ENCODE measurements around the gene UQCRQ.

The UQCRQ gene

GRCh38 chr5:132873930-132874271 lies 7.5 kb downstream of the UQCRQ start:
- Histone ChIP-seq H3K27me3 (ENCODE audit: insufficient read depth, low read length, poor library complexity) (no peaks in the 10 kb centered on the region), H2AFZ (ENCODE audit: low read depth, low read length) (no peak overlapping the region), H3K4me2 (ENCODE audit: insufficient read depth, low read length) (no peak overlapping the region), H3K4me1 (ENCODE audit: insufficient read depth, low read length) (no peaks in the 10 kb centered on the region), H3K27ac (ENCODE audit: low read length) (no peak overlapping the region), H3K36me3 (ENCODE audit: insufficient read depth, low read length) (peaks cover 66% of the 10 kb centered on the region), H3K79me2 (ENCODE audit: insufficient read depth, low read length) (no peaks in the 10 kb centered on the region), H3K9me3 (ENCODE audit: insufficient read depth, low read length, severe bottlenecking) (no peaks in the 10 kb centered on the region), H3K4me3 (ENCODE audit: low read depth in 1 of 2, low read length in 2 of 2) (no peak overlapping the region), H3K9ac (ENCODE audit: low read depth, low read length) (no peak overlapping the region), H4K20me1 (ENCODE audit: insufficient read depth, low read length) (peaks cover 3% of the 10 kb centered on the region; the same call in 1 of the 2 replicates)
- no peak for DNase-seq
- TF ChIP-seq EZH2 (IDR thresholded peaks at IDR 0.05; ENCODE audit: borderline replicate concordance, low read depth, low read length, severe bottlenecking) = no peak
- TF ChIP-seq, protein P1, sequence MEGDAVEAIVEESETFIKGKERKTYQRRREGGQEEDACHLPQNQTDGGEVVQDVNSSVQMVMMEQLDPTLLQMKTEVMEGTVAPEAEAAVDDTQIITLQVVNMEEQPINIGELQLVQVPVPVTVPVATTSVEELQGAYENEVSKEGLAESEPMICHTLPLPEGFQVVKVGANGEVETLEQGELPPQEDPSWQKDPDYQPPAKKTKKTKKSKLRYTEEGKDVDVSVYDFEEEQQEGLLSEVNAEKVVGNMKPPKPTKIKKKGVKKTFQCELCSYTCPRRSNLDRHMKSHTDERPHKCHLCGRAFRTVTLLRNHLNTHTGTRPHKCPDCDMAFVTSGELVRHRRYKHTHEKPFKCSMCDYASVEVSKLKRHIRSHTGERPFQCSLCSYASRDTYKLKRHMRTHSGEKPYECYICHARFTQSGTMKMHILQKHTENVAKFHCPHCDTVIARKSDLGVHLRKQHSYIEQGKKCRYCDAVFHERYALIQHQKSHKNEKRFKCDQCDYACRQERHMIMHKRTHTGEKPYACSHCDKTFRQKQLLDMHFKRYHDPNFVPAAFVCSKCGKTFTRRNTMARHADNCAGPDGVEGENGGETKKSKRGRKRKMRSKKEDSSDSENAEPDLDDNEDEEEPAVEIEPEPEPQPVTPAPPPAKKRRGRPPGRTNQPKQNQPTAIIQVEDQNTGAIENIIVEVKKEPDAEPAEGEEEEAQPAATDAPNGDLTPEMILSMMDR (IDR thresholded peaks at IDR 0.05; ENCODE audit: borderline replicate concordance, extremely low read depth, low read length, poor library complexity, severe bottlenecking) = no peak
- peak; percentile 15; the same call in 1 of the 3 replicates for ATAC-seq (ENCODE audit: insufficient read depth, low read depth)

DNA sequence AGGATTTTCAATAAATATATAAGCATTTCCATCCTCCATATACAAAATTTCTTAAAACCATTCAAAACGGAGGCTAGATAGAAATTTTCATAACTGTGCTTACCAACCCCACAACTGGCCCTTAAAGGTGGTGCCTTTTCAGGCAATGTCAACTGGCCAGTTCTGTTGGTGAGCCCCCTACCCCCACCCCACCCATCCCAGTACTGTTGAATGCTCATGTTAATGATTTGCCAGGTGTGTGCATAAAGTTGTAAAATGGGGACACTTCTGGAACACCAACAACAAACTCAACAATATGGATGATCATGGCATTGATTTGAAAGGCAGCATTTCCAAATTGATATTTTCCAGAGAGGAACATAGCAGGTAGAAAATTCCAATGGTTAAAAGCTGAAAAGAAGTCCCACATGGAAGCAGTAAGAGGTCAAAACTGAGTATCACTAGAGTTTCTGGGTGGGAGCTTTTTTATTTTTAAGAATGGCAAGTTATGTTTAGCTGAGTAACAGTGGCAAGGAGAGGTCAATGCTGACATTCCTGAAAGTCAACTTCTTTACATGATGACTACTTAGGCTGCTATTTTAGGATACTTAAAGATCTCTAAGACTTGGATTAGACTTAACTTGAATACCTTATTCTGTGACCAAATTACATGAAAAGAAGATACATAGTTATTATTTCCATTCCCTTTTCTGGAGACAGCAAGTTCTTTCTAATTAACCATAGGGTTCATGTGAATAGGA lies 9.7 kb downstream of the UQCRQ start:
- TF ChIP-seq, protein P1 (IDR thresholded peaks at IDR 0.05; ENCODE audit: borderline replicate concordance, extremely low read depth, low read length, poor library complexity, severe bottlenecking) = no peak
- TF ChIP-seq EZH2 (IDR thresholded peaks at IDR 0.05; ENCODE audit: borderline replicate concordance, low read depth, low read length, severe bottlenecking) = no peak
- ATAC-seq (ENCODE audit: insufficient read depth, low read depth) = no peak
- H3K27ac ChIP-seq (ENCODE audit: low read length) = no peak overlapping the region
- H3K4me3 ChIP-seq (ENCODE audit: low read depth in 1 of 2, low read length in 2 of 2) = no peak overlapping the region
- H3K4me1 ChIP-seq (ENCODE audit: insufficient read depth, low read length) = no peaks in the 10 kb centered on the region
- no peak for DNase-seq
- H4K20me1 ChIP-seq (ENCODE audit: insufficient read depth, low read length) = peaks cover 3% of the 10 kb centered on the region; the same call in 1 of the 2 replicates
- no peaks in the 10 kb centered on the region for H3K79me2 ChIP-seq (ENCODE audit: insufficient read depth, low read length)
- no peak overlapping the region for H3K9ac ChIP-seq (ENCODE audit: low read depth, low read length)
- no peaks in the 10 kb centered on the region for H3K27me3 ChIP-seq (ENCODE audit: insufficient read depth, low read length, poor library complexity)
- no peak overlapping the region for H2AFZ ChIP-seq (ENCODE audit: low read depth, low read length)
- no peak overlapping the region for H3K4me2 ChIP-seq (ENCODE audit: insufficient read depth, low read length)
- peaks cover 71% of the 10 kb centered on the region for H3K36me3 ChIP-seq (ENCODE audit: insufficient read depth, low read length)
- no peaks in the 10 kb centered on the region for H3K9me3 ChIP-seq (ENCODE audit: insufficient read depth, low read length, severe bottlenecking)

GRCh38 chr5:132877466-132877865 lies 11.0 kb downstream of the UQCRQ start:
- no peak overlapping the region for H3K9ac ChIP-seq (ENCODE audit: low read depth, low read length)
- TF ChIP-seq, protein P1 (IDR thresholded peaks at IDR 0.05; ENCODE audit: borderline replicate concordance, extremely low read depth, low read length, poor library complexity, severe bottlenecking) = no peak
- TF ChIP-seq EZH2 (IDR thresholded peaks at IDR 0.05; ENCODE audit: borderline replicate concordance, low read depth, low read length, severe bottlenecking) = no peak
- H3K4me2 ChIP-seq (ENCODE audit: insufficient read depth, low read length) = no peak overlapping the region
- no peaks in the 10 kb centered on the region for H3K79me2 ChIP-seq (ENCODE audit: insufficient read depth, low read length)
- no peaks in the 10 kb centered on the region for H4K20me1 ChIP-seq (ENCODE audit: insufficient read depth, low read length)
- no peaks in the 10 kb centered on the region for H3K27me3 ChIP-seq (ENCODE audit: insufficient read depth, low read length, poor library complexity)
- no peaks in the 10 kb centered on the region for H3K4me1 ChIP-seq (ENCODE audit: insufficient read depth, low read length)
- no peak overlapping the region for H3K27ac ChIP-seq (ENCODE audit: low read length)
- no peak for ATAC-seq (ENCODE audit: insufficient read depth, low read depth)
- H2AFZ ChIP-seq (ENCODE audit: low read depth, low read length) = no peak overlapping the region
- no peak for DNase-seq
- no peaks in the 10 kb centered on the region for H3K9me3 ChIP-seq (ENCODE audit: insufficient read depth, low read length, severe bottlenecking)
- H3K4me3 ChIP-seq (ENCODE audit: low read depth in 1 of 2, low read length in 2 of 2) = no peak overlapping the region
- peaks cover 72% of the 10 kb centered on the region for H3K36me3 ChIP-seq (ENCODE audit: insufficient read depth, low read length)
